SK-N-SH (cell line): ENCODE measurements around the gene UTP14C. TPM values are rescaled to one million over a fixed set of nuclear protein-coding genes. Genes with fewer than 3 reads are reported as not detected.
"Not testable (repeated sequence)": the region's sequence is repeated elsewhere in the genome, so short reads cannot be mapped to it uniquely, and the experiment has no call there.

Experiments
- CTCF ChIA-PET: fragments of 300-600, 350-600 bp; formaldehyde crosslinking; extraction: SDS; loops from one replicate; lab custom pipeline; 2021; lab: Yijun Ruan, JAX
- POLR2A ChIA-PET: fragments of 350-600 bp; sonication (Branson Sonifier 250); formaldehyde crosslinking; extraction: SDS; loops from one replicate; lab custom pipeline; 2020; ENCODE audit warnings: antibody characterized with exemption, inconsistent platforms; lab: Yijun Ruan, JAX
- DNase-seq: peaks from one replicate; pipeline ENCODE4 v3.0.0; 2012
- H2AFZ ChIP-seq: fragments of 200-600 bp; sonication (generic); 2 replicates; pipeline ENCODE4 v1.8.1; 2016; ENCODE audit warnings: antibody characterized with exemption, mild to moderate bottlenecking, low read depth
- H3F3A ChIP-seq: fragments of 200-600 bp; sonication (generic); replicated peaks from 2 replicates; pipeline ENCODE3; 2016; ENCODE audit warnings: antibody characterized with exemption, mild to moderate bottlenecking; ENCODE audit not compliant: insufficient read depth
- H3K27ac ChIP-seq, 2 experiments: fragments of 200-500 bp in 1 of 2; fragments of 200-600 bp in 1 of 2; sonication (Bioruptor generic) in 1 of 2; sonication (generic), shearing (Covaris generic) in 1 of 2; 2 replicates each; pipeline versions ENCODE4 v1.5.1 to v1.6.1; 2014 to 2016; ENCODE audit warnings: low read depth in 2 of 2, inconsistent platforms in 1 of 2, low read length in 1 of 2, mild to moderate bottlenecking in 1 of 2, mixed read lengths in 1 of 2
- H3K27me3 ChIP-seq: fragments of 200-600 bp; sonication (generic), shearing (Covaris generic); 2 replicates; pipeline ENCODE4 v1.6.1; 2016; ENCODE audit warnings: mixed run types; ENCODE audit not compliant: insufficient read depth
- H3K36me3 ChIP-seq, 2 experiments: fragments of 200-500 bp in 1 of 2; fragments of 200-600 bp in 1 of 2; sonication (Bioruptor generic) in 1 of 2; sonication (generic) in 1 of 2; replicated peaks in 1 of 2; 2 replicates each; pipeline versions ENCODE3 to v1.5.1; 2014 to 2016; ENCODE audit warnings: low read length in 1 of 2, mild to moderate bottlenecking in 1 of 2; ENCODE audit not compliant: insufficient read depth in 2 of 2, control insufficient read depth in 1 of 2
- H3K4me1 ChIP-seq, 2 experiments: fragments of 200-500 bp in 1 of 2; fragments of 200-600 bp in 1 of 2; sonication (Bioruptor generic) in 1 of 2; sonication (generic), shearing (Covaris generic) in 1 of 2; 2 replicates each; pipeline versions ENCODE4 v1.5.1 to v1.6.1; 2014 to 2016; ENCODE audit warnings: low read depth in 1 of 2, low read length in 1 of 2, mixed run types in 1 of 2; ENCODE audit not compliant: insufficient read depth in 2 of 2, control insufficient read depth in 1 of 2
- H3K4me2 ChIP-seq: fragments of 200-600 bp; sonication (generic), shearing (Covaris generic); 2 replicates; pipeline ENCODE4 v1.6.1; 2017; ENCODE audit warnings: mixed run types
- H3K4me3 ChIP-seq, 2 experiments: fragments of 200-500 bp in 1 of 2; fragments of 200-600 bp in 1 of 2; sonication (Bioruptor generic) in 1 of 2; sonication (generic), shearing (Covaris generic) in 1 of 2; 2 replicates each; pipeline versions ENCODE4 v1.5.1 to v1.8.1; 2014 to 2016; ENCODE audit warnings: low read depth in 2 of 2, inconsistent platforms in 1 of 2, low read length in 1 of 2, mild to moderate bottlenecking in 1 of 2, mixed read lengths in 1 of 2, moderate library complexity in 1 of 2
- H3K79me2 ChIP-seq: fragments of 200-600 bp; sonication (generic); 2 replicates; pipeline ENCODE4 v1.8.1; 2017; ENCODE audit warnings: mild to moderate bottlenecking; ENCODE audit not compliant: insufficient read depth
- H3K9ac ChIP-seq: fragments of 200-600 bp; sonication (generic); 2 replicates; pipeline ENCODE4 v1.6.1; 2017; ENCODE audit warnings: mixed run types
- H3K9me2 ChIP-seq: fragments of 200-600 bp; sonication (generic); 2 replicates; pipeline ENCODE4 v1.6.1; 2017; ENCODE audit warnings: mixed run types
- H3K9me3 ChIP-seq: fragments of 200-600 bp; sonication (generic); 2 replicates; pipeline ENCODE4 v1.6.1; 2017; ENCODE audit warnings: mixed run types, mild to moderate bottlenecking, moderate library complexity
- H4K20me1 ChIP-seq: fragments of 200-600 bp; sonication (generic); 2 replicates; pipeline ENCODE4 v1.6.1; 2017; ENCODE audit warnings: mild to moderate bottlenecking, mixed run types; ENCODE audit not compliant: insufficient read depth
- EP300 ChIP-seq, 2 experiments: IDR thresholded peaks; 2 replicates each; pipeline versions ENCODE4 v1.4.0 to v1.6.1; 2012; ENCODE audit warnings: borderline replicate concordance in 1 of 2, low read depth in 1 of 2, low read length in 1 of 2
- FOSL2 ChIP-seq: IDR thresholded peaks from 2 replicates; pipeline ENCODE4 v1.4.0; 2012; ENCODE audit warnings: low read depth, mild to moderate bottlenecking, moderate library complexity, borderline replicate concordance
- JUND ChIP-seq: IDR thresholded peaks from 2 replicates; pipeline ENCODE4 v1.4.0; 2012
- MAX ChIP-seq: IDR thresholded peaks from 2 replicates; pipeline ENCODE4 v1.4.0; 2012; ENCODE audit warnings: low read depth
- WGBS: methylation state at CpG from one replicate; pipeline ENCODE4 v1.1.6; 2017; ENCODE audit warnings: low lambda C conversion rate; 5-methylcytosine and 5-hydroxymethylcytosine counted together
- polyA plus RNA-seq, 3 experiments: library from polyadenylated mRNA; depleted of rRNA; stranded (reverse); fragments of >200 nt; gene quantifications; 2 replicates each; pipeline ENCODE4 v1.2.3, GENCODE V29; 2012

Gene UTP14C
- polyA plus RNA-seq, 1 of the 3 experiments (the other 2 are of a cell fraction) = 5.1 TPM

GRCh38 chr13:51980908-51981307 lies 43.6 kb upstream of the UTP14C start:
- Histone ChIP-seq H2AFZ (no peak overlapping the region), H3K9ac (no peak overlapping the region), H3K4me1 (peaks cover 5 to 7% of the 10 kb centered on the region in 2 experiments; a peak in 2 of 4 replicates), H3K4me2 (peak overlapping the region; percentile 25; the same call in 1 of the 2 replicates), H3K27ac (no peak overlapping the region), H4K20me1 (no peaks in the 10 kb centered on the region), H3K27me3 (no peaks in the 10 kb centered on the region), H3K9me3 (no peaks in the 10 kb centered on the region), H3K79me2 (no peaks in the 10 kb centered on the region), H3K36me3 (no peaks in the 10 kb centered on the region), H3K9me2 (no peaks in the 10 kb centered on the region), H3F3A (no peaks in the 10 kb centered on the region), H3K4me3 (no peak overlapping the region; a peak in 1 of 4 replicates)
- POLR2A ChIA-PET = no interaction called here
- no peak for DNase-seq
- CTCF ChIA-PET = interaction anchor here (1.0 to 1.5 kb wide), 2 partner anchors 20 to 51 kb away, joined by 3 read pairs; no protein-coding TSS in a partner anchor
- 56% methylated on average over 4 of the region's 4 CpGs for WGBS
- TF ChIP-seq JUND (no peak), FOSL2 (no peak), EP300 (IDR thresholded peaks at IDR 0.05; ENCODE audit: borderline replicate concordance in 1 of 2, low read depth in 1 of 2, low read length in 1 of 2) (no peak)
- TF ChIP-seq, all 33 proteins: peak for 0

GRCh38 chr13:51981355-51981754 lies 43.1 kb upstream of the UTP14C start:
- Histone ChIP-seq H3K9me2 (no peaks in the 10 kb centered on the region), H3K27me3 (no peaks in the 10 kb centered on the region), H3K9me3 (no peaks in the 10 kb centered on the region), H3K36me3 (no peaks in the 10 kb centered on the region), H4K20me1 (no peaks in the 10 kb centered on the region), H3K9ac (no peak overlapping the region), H3K27ac (no peak overlapping the region), H3K4me2 (peak overlapping the region; percentile 25; the same call in 1 of the 2 replicates), H3K4me1 (peaks cover 5 to 7% of the 10 kb centered on the region in 2 experiments; a peak in 2 of 4 replicates), H3K79me2 (no peaks in the 10 kb centered on the region), H3K4me3 (no peak overlapping the region; a peak in 1 of 4 replicates), H3F3A (no peaks in the 10 kb centered on the region), H2AFZ (no peak overlapping the region)
- POLR2A ChIA-PET = no interaction called here
- TF ChIP-seq MAX = no peak
- CTCF ChIA-PET = interaction anchor here (1.0 to 1.5 kb wide), 2 partner anchors 20 to 51 kb away, joined by 3 read pairs; no protein-coding TSS in a partner anchor
- WGBS = 60% methylated on average over 4 of the region's 4 CpGs
- no peak for DNase-seq

GRCh38 chr13:51983292-51983691 lies 41.2 kb upstream of the UTP14C start:
- H2AFZ ChIP-seq, H3K4me1 ChIP-seq, CTCF ChIA-PET, H3K4me2 ChIP-seq, H3K9ac ChIP-seq, H3K36me3 ChIP-seq, POLR2A ChIA-PET, H3K27me3 ChIP-seq, H3K9me2 ChIP-seq, H3K27ac ChIP-seq, H3K4me3 ChIP-seq, H4K20me1 ChIP-seq, H3K9me3 ChIP-seq, DNase-seq, H3K79me2 ChIP-seq, H3F3A ChIP-seq: not testable (repeated sequence)
- WGBS = 52% methylated on average over 3 of the region's 3 CpGs

- H3K36me3 ChIP-seq, CTCF ChIA-PET, DNase-seq, H3K4me1 ChIP-seq, H3K4me3 ChIP-seq, H3K79me2 ChIP-seq, H4K20me1 ChIP-seq, H3K9me2 ChIP-seq, H2AFZ ChIP-seq, POLR2A ChIA-PET, H3K27ac ChIP-seq, H3K4me2 ChIP-seq, H3F3A ChIP-seq, H3K27me3 ChIP-seq, H3K9ac ChIP-seq, H3K9me3 ChIP-seq: not testable (repeated sequence)
- WGBS = 25% methylated on average over 4 of the region's 4 CpGs
Observed at GRCh38 chr13:51984904-51985303, 39.6 kb upstream of the UTP14C start.
